ENCODE data around the gene METTL18. TPM values are rescaled to one million over a fixed set of nuclear protein-coding genes. Genes with fewer than 3 reads are reported as not detected.

METTL18 gene
- total RNA-seq, 1 donor from 2014 or later = 6.2 TPM

GRCh38 chr1:169786974-169787373 is 7.7 kb downstream of the METTL18 start:
- DNase-seq (ENCODE audit: low read depth in 2 of 2) = no peak

- DNase-seq (ENCODE audit: low read depth in 2 of 2) = no peak
Measured at GRCh38 chr1:169785267-169785666, 9.4 kb downstream of the METTL18 start.

GRCh38 chr1:169784102-169784501 is 10.6 kb downstream of the METTL18 start:
- peak in 1 of 2 donors; percentile 31 for DNase-seq (ENCODE audit: low read depth in 2 of 2)

- no peak for DNase-seq (ENCODE audit: low read depth in 2 of 2)
Measured at GRCh38 chr1:169782596-169782995, 12.1 kb downstream of the METTL18 start.

DNA sequence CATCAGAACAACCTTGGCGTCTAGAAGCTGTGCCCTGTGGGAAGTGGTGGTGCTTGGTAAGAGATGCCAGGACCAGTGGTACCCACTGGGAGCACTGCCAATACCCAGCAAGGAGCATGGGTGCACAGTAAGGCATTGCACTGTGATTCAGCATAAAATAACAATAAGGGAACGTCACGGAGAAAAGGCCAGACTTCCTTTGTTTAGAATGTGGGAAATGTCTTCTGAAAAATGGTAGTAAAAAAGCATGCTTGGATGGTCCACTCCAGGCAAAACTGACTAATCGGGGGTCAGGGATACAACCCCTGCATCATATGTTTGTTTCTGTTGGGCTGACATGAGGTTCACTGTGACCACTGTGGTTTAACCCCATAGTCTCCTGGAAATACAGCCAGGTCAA is 14.7 kb downstream of the METTL18 start:
- peak; percentile 55 to 93 for DNase-seq (ENCODE audit: low read depth in 2 of 2)

GRCh38 chr1:169779150-169779549 is 15.6 kb downstream of the METTL18 start:
- DNase-seq (ENCODE audit: low read depth in 2 of 2) = peak; percentile 35 to 60

DNA sequence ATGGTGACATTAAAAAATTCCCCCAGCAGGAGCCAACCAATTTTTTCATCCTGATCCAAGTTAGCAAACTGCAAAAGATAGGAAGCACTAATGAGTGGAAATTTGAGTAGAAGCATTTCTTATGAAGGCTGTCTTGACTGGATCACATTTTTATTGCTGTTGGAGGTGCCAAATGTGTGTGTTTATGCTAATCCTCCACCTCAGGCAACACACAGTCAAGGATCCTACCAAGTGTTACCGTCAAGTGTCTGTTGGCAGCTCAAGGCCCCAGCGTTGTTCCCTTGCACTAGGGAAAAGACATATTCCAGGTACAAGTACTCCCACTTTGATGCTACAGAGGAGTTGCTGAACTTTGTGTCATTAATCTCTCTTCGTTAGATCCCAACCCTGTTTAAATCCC is 18.3 kb downstream of the METTL18 start:
- DNase-seq (ENCODE audit: low read depth in 2 of 2) = no peak

DNA sequence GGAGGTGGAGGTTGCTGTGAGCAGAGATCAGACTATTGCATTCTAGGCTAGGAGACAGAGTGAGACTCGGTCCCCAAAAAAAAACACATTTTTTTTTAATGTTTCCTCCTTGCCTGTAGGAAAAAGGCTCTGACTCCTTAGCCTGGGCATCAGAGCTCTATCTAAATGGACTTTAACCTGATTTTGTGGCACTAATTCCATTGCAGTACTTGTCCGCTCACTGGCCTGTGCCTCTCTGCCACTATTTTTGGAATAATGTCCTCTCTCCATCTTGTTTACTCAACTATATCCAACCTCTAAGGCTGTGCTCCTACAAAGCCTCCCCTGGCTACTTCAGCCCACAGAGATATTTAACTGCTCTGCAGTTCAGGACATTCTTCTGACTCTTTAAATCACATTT is 26.5 kb downstream of the METTL18 start:
- no peak for DNase-seq (ENCODE audit: low read depth in 2 of 2)

- no peak for DNase-seq (ENCODE audit: low read depth in 2 of 2)
Measured at GRCh38 chr1:169765580-169766331, 29.0 kb downstream of the METTL18 start.

- DNase-seq (ENCODE audit: low read depth in 2 of 2) = no peak
Measured at GRCh38 chr1:169764919-169765318, 29.8 kb downstream of the METTL18 start.

DNA sequence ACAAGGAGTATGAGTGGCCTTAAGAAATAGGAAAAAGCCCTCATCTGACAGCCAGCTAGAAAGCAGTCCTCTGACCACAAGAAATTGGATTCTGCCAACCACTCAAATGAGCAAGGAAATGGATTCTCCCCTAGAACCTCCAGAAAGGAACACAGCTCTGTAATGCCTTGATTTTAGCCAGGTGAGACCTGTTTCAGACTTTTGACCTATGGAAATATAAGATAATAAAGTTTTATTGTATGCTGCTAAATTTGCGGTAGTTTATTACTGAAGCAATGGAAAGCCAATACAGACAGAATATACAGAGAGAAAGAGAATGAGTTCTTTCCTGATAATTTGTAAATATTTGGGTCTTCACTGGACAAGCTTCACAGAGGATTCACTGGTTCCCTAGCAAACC is 32.0 kb downstream of the METTL18 start:
- DNase-seq (ENCODE audit: low read depth in 2 of 2) = no peak

GRCh38 chr1:169759038-169759437 is 35.7 kb downstream of the METTL18 start:
- no peak for DNase-seq (ENCODE audit: low read depth in 2 of 2)

DNA sequence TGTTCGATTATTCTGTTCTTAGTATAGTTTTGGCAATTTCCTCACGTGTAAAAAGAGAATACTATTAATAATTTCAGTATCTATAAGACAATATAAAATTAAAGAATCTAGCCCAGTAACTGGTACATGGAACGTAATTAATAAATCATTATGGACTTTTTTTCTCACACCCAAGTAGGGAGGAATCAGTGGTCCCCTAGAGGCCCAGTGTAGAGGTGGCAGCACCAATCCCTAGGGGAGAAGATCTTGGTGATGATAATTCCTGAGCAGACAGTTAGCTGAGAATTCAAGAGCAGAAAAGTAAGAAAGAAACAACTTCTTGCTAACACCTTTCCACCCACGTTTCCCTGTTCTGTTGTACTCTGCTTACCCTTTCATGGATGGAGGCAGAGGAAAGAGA is 41.2 kb downstream of the METTL18 start:
- DNase-seq (ENCODE audit: low read depth in 2 of 2) = no peak

GRCh38 chr1:169750041-169750440 is 44.7 kb downstream of the METTL18 start:
- DNase-seq (ENCODE audit: low read depth in 2 of 2) = no peak

DNA sequence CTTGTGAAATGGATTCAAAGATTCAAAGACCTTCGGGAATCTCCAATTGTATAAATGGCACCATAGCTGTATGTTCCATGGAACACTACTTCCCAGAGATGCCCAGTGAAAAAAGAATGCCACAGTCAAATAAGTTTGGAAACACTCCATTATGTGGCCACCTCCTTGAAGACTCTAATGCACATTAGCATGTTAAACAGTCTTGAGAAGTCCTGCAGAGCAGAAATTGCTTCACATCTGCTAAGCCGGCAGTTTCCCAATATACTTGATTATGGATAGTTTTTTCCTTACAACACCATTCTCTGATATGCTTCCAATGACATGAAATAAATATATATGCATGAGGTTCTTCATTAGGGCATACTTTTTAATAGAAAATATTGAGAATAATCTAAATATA is 48.2 kb downstream of the METTL18 start:
- no peak for DNase-seq (ENCODE audit: low read depth in 2 of 2)

- peak; percentile 17 to 39 for DNase-seq (ENCODE audit: low read depth in 2 of 2)
Measured at GRCh38 chr1:169745015-169745861, 49.5 kb downstream of the METTL18 start.

Other genes starting within 250 kb of the METTL18 start
- gene F5, start 208.4 kb downstream of the METTL18 start, total RNA-seq = not detected in 2 replicates
- gene SELP, start 164.8 kb downstream of the METTL18 start, total RNA-seq = 1.2 and 3.3 TPM in 2 replicates
- gene SELL, start 83.3 kb downstream of the METTL18 start, total RNA-seq = under 0.01 and 0.22 TPM in 2 replicates
- 2.6 and 5.0 TPM in 2 replicates for gene SELE, start 60.8 kb downstream of the METTL18 start, total RNA-seq
- 4.4 and 7.5 TPM in 2 replicates for gene SCYL3, start 99.0 kb upstream of the METTL18 start, total RNA-seq